ENCODE measurements around the gene GPR108. TPM values are rescaled to one million over a fixed set of nuclear protein-coding genes. Genes with fewer than 3 reads are reported as not detected.

The GPR108 gene
- polyA plus RNA-seq, 6 donors from 2014 or later, result 55.2 to 122 (median 79.5) TPM

DNA sequence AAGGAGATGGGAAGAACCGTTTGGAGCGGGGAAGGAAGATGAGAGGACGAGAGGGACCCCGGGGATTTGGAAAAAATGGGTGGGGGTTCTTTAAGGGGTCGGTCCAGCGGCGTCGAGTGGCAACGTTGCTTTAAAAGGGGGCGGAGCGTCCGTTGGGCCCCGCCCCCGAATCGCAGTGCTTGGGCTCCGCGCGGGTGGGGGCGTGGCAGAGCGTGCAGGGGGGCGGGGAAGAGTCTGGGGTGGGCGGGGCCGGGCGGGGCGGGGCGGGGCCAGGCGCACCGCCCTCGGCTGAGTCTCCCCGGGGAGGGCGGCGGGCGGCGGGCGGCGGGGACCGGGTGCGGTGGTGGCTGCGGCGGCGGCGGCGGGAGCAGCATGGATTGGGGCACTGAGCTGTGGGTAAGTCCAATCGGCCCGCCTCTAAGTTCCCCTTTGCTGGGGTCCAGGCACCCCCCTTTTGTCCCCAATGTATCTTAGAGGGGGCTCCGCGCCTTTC, 2.1 kb upstream of the GPR108 start, which contains the start of gene TRIP10:
Gene TRIP10, plus strand, starts transcription at position 291 of the 493 bp plus-strand sequence. Its CDS starts 82 bp downstream, at position 373.
- Mint-ChIP-seq H3K4me1 (peaks cover 22 to 44% (median 41%) of the 10 kb centered on the region in 3 donors), H3K27ac (peak within 1 kb of the TSS; percentile 92 to 98 (median 94)), H3K27me3 (no peaks in the 10 kb centered on the region), H3K4me3 (peak within 1 kb of the TSS; percentile 89 to 98 (median 96)), H3K36me3 (peaks cover 7 to 10% of the 10 kb centered on the region in 2 donors), H3K9me3 (no peaks in the 10 kb centered on the region)
- ATAC-seq (ENCODE audit: low read depth in 2 of 2) (peak in 1 of 2 donors; percentile 2), DNase-seq (peak; percentile 78)

- no peak for DNase-seq
- Mint-ChIP-seq H3K27me3 (no peaks in the 10 kb centered on the region), H3K4me3 (peak overlapping the region; percentile 89 to 98 (median 96)), H3K36me3 (peaks cover 2 to 4% of the 10 kb centered on the region in 2 donors), H3K27ac (peak overlapping the region; percentile 92 to 98 (median 94)), H3K4me1 (peaks cover 20 to 44% (median 41%) of the 10 kb centered on the region in 3 donors), H3K9me3 (no peaks in the 10 kb centered on the region)
- ATAC-seq (ENCODE audit: low read depth in 2 of 2), result no peak
Measured at GRCh38 chr19:6738787-6739389, 1.5 kb upstream of the GPR108 start.

DNA sequence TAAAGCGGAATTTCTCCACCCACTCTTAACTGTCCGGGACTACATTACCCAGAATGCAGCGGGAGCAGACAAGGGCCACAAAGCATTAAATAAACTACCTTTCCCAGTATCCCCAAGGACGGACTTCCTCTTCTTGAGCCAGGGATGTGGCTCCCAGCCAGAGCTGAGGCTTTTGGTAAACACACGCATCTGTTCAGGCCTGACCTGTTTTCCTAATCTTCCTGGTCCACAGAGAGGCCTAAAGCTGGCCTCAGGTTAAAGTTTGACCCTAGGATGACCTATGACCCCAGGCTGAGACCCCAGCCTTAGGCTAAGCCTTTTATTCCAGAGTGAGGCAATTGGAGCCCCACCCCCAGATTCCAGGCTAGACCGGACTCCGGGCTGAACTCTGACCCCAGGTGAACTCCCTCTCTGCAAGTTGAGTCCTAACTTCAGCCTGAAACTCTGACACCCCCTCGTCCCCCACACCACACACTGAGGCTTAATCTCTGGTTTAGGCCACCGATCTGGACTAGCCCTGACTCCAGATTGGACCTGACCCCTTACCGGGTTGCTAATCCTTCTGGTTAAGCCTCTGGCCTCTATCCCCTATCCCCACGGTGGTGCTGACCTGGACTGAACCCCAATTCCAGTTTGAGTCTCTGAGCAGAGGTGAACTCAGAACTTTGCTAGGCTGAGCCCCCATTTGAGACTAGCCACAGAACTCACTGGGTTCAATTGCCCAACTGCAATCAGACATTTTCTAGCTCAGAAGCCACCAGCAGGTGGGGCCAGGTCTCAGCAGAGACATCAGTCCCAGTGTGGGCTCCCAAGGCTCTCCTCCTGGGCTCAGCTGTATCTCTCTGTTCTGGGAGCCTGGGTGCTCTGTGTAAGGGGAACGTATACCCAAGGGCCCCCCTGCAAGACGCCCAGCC, 750 bp upstream of the GPR108 start:
- Mint-ChIP-seq H3K27ac (peak overlapping the region; percentile 93 to 99 (median 98)), H3K9me3 (no peaks in the 10 kb centered on the region), H3K4me3 (peak overlapping the region; percentile 89 to 99 (median 98)), H3K4me1 (peaks cover 20 to 44% (median 41%) of the 10 kb centered on the region in 3 donors), H3K36me3 (no peaks in the 10 kb centered on the region), H3K27me3 (no peaks in the 10 kb centered on the region)
- DNase-seq (peak; percentile 67), ATAC-seq (ENCODE audit: low read depth in 2 of 2) (no peak)

DNA sequence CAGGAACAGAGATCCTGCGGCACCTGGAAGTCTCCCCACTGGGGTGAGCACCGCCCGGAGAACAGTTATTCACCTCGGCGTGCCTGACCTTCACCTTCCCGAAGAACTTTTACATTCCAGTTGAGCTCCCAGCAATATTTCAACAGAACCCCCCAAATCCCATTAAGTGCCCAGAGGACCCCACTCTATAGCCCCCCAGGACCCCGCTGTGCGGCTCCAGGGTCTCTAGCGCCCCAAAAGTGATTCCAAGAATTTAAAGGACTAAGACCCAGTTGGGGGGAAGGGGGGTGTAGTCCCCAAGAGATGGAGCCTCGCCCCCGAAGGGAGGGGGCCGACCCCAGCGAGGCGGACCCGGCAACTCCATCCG, 480 bp downstream of the GPR108 start:
- no peaks in the 10 kb centered on the region for H3K9me3 Mint-ChIP-seq
- H3K27ac Mint-ChIP-seq, result peak overlapping the region; percentile 78 to 98 (median 96)
- DNase-seq (no peak), ATAC-seq (ENCODE audit: low read depth in 2 of 2) (no peak)
- H3K4me3 Mint-ChIP-seq, result peak overlapping the region; percentile 89 to 99 (median 98)
- peaks cover 22 to 47% (median 41%) of the 10 kb centered on the region in 3 donors for H3K4me1 Mint-ChIP-seq
- H3K36me3 Mint-ChIP-seq, result peaks cover 0 to 9% of the 10 kb centered on the region in 2 donors
- no peaks in the 10 kb centered on the region for H3K27me3 Mint-ChIP-seq

GRCh38 chr19:6736169-6736916, 1.0 kb downstream of the GPR108 start:
- no peaks in the 10 kb centered on the region for H3K27me3 Mint-ChIP-seq
- H3K4me3 Mint-ChIP-seq, result peak overlapping the region; percentile 89 to 99 (median 98)
- peak overlapping the region; percentile 78 to 98 (median 96) for H3K27ac Mint-ChIP-seq
- peaks cover 22 to 41% (median 40%) of the 10 kb centered on the region in 3 donors for H3K4me1 Mint-ChIP-seq
- DNase-seq (peak; percentile 60), ATAC-seq (ENCODE audit: low read depth in 2 of 2) (peak; percentile 5 to 9)
- H3K36me3 Mint-ChIP-seq, result peaks cover 0 to 9% of the 10 kb centered on the region in 2 donors
- H3K9me3 Mint-ChIP-seq, result no peaks in the 10 kb centered on the region

DNA sequence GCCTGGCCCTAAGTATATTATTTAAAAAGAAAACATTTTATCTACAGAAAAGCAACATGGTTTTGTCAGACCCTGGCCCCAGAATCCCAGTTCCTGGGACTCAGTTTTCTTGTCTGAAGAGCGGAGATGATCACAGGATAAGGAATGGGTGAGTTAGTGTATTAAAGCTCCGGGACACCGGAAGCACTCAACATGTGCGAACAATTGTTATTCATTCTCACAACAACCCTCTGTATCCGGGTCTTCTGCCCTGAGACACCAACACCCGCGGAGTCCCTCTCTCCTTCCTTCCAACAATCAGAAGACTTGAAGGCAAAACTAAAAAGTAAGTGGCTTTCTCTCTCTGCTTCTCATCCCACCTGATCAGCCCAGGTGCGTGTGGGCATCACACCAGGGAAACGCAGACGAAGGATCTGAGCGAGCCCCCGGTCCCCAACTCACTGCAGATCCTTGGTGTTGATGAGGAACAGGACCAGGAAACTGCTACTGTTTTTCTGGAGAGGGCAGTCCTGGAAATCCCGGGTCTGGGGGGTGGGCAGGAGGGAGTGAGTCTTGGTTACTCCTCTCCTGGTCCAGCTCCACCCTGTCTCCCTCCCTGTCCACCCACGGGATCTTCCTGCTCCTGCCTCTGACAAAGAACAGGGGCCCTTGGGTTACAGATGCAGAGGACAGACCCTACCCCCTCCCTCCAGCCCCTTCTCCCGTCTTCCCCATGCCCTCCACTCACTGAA, 2.0 kb downstream of the GPR108 start:
- ATAC-seq (ENCODE audit: low read depth in 2 of 2), result no peak
- Mint-ChIP-seq H3K27ac (peak overlapping the region in 3 of 6 donors; percentile 20 to 93 (median 42)), H3K9me3 (no peaks in the 10 kb centered on the region), H3K27me3 (no peaks in the 10 kb centered on the region), H3K4me3 (peak overlapping the region in 2 of 8 donors; percentile 89 to 98), H3K36me3 (peaks cover 0 to 9% of the 10 kb centered on the region in 2 donors), H3K4me1 (peaks cover 22 to 36% (median 32%) of the 10 kb centered on the region in 3 donors)
- DNase-seq, result no peak

DNA sequence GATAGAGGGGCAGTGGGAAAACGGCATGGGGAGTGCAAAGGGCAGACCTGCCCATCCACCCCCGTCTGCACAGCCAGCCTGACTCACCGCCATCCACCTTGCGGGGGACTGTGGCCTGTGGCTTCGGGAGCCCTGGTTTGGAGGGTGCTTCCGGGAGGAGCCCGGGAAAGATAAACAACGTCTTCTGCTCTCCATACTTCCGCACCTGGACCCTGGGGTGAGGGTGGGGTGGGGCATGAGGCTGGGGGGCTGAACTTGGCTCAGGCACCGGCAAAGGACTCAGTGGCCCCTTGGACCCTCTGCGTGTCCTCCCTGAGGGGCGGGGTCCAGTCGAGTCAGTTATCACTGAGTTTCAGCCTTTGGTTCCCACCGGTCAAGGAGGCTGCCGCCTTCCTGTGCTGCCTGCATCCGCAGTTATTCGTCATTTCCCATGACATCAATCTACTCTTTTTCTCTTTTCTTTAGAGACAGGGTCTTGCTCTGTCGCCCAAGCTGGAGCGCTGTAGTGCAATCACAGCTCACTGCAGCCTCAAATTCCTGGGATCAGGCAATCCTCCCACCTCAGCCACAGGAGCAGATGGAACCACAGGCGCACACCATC, 3.2 kb downstream of the GPR108 start:
- ATAC-seq (ENCODE audit: low read depth in 2 of 2), result no peak
- Mint-ChIP-seq H3K27me3 (no peaks in the 10 kb centered on the region), H3K4me1 (peaks cover 24 to 43% (median 32%) of the 10 kb centered on the region in 3 donors), H3K9me3 (no peaks in the 10 kb centered on the region), H3K27ac (peak overlapping the region in 2 of 6 donors; percentile 33 to 93), H3K4me3 (peak overlapping the region in 1 of 8 donors; percentile 21), H3K36me3 (peaks cover 0 to 9% of the 10 kb centered on the region in 2 donors)
- DNase-seq, result no peak

DNA sequence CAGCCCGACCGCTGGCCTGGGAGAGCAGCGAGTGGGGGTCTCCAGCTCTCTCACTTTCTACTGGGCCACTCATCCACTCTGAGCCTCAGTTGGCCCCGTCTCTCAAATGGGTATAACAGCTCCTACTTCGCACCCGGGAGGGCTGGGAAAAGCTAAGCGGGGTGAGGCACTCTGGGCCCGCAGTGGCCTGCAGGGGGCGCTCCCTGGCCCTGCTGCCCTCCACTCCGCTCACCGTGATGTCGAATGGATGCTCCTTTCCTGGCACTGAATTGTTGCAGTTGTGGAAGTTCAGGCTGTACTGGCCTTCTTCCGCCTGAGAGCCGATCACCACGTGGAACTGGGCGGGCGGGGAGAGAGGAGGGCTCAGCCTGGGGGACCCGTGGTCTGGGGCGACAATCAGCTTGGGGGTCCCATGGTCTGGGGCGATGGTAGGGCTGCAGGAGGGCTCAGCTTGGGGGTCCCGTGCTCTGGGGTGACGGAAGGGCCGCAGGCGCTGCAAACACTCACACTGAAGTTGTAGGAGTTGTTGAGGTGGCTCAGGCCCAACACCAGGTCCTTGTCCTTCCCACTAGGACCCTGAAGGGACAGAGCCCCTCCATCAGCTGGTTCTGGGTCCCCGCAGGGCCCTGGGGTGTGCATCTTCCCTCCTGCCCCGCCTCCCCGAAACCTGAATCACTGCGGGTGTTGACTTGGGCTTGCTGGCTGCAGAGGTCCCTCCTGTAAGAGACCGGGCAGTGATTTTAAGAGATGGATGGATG, 3.9 kb downstream of the GPR108 start:
- peaks cover 0 to 9% of the 10 kb centered on the region in 2 donors for H3K36me3 Mint-ChIP-seq
- H3K9me3 Mint-ChIP-seq, result no peaks in the 10 kb centered on the region
- no peak overlapping the region for H3K27ac Mint-ChIP-seq
- ATAC-seq (ENCODE audit: low read depth in 2 of 2) (no peak), DNase-seq (no peak)
- H3K27me3 Mint-ChIP-seq, result no peaks in the 10 kb centered on the region
- no peak overlapping the region for H3K4me3 Mint-ChIP-seq
- peaks cover 20 to 43% (median 31%) of the 10 kb centered on the region in 3 donors for H3K4me1 Mint-ChIP-seq

DNA sequence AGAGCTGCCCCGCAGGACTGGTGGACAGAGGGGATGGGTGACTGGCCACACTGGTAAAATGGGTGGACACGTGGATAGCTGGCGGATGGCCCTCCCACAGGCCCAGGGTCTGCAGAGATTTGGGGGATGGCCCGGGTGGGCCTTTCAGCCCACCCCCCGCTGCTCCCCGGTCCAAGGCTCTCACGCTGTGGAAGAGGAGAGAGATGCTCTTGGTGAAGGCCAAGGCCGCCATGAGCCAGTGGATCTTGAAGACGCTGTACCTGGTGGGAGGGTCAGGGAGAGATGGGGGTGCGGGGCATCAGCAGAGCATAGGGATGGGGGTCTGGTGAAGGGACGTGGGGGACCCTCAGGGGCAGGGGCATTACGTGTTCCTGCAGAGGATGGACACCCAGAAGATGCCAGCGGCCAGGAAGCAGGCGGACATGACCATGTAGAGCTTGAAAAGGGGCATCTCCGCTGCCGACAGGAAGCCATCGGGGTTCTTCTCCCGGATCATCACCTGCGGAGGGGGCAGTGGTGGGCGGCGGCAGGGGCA, 4.5 kb downstream of the GPR108 start:
- Mint-ChIP-seq H3K27me3 (no peaks in the 10 kb centered on the region), H3K36me3 (peaks cover 0 to 9% of the 10 kb centered on the region in 2 donors), H3K27ac (peak overlapping the region in 2 of 6 donors; percentile 27 to 91), H3K9me3 (no peaks in the 10 kb centered on the region), H3K4me3 (peak overlapping the region in 1 of 8 donors; percentile 15), H3K4me1 (peaks cover 19 to 43% (median 31%) of the 10 kb centered on the region in 3 donors)
- no peak for DNase-seq
- ATAC-seq (ENCODE audit: low read depth in 2 of 2), result no peak

DNA sequence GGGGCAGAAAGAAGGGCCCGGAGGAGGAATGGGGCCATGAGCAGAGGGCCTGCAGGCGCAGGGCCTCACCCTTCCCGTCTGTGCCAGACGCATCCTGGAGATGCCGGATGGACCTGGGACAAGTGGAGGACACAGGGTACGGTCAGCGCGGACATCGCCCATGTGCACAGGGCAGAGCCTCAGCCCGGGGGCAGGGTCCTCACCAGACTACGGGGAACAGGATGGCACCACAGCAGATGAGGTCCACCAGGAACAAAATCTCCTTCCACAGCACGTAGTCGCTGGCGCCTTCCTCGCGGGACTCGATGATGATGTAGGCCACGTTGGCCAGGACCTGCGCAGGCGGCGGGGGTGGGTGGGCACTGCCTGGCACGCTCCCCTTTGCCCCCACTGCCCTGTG, 5.6 kb downstream of the GPR108 start:
- peaks cover 0 to 9% of the 10 kb centered on the region in 2 donors for H3K36me3 Mint-ChIP-seq
- DNase-seq (no peak), ATAC-seq (ENCODE audit: low read depth in 2 of 2) (no peak)
- no peaks in the 10 kb centered on the region for H3K27me3 Mint-ChIP-seq
- H3K9me3 Mint-ChIP-seq, result no peaks in the 10 kb centered on the region
- H3K4me1 Mint-ChIP-seq, result peaks cover 19 to 42% (median 30%) of the 10 kb centered on the region in 3 donors
- no peak overlapping the region for H3K4me3 Mint-ChIP-seq
- H3K27ac Mint-ChIP-seq, result no peak overlapping the region

DNA sequence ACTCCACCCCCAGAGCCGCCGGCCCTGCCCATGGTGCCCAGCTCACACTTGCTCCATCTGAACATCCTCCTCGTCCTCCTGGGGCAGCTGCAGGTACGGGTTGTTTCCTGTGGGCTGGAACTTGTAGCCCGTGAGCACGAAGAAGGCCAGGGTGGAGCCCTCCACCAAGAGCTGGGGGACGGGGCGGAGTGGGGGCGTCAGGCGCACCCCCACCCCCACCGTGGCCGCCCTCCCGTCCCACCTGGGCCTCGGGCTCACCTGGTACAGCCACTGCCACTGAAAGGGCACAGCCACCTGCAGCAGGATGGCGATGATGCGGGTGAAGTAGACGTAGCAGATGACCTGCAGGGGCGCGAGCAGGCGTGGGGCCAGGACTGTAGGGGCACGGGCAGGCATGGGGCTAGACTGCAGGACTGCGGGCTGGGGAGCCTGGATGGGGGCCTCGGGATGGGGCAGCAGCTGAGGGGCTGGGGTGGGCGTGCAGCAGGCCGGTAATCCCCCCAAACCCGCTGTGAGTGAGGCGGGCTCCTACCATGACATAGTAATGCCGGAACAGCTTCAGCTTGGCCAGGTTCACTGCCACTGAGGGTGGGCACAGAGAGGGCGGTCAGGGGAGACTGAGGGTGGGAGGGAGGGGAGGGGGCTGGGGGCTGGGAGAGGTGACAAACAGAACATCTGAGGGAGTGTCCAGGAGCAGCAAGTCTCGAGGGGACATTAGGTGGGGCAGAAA, 6.3 kb downstream of the GPR108 start:
- Mint-ChIP-seq H3K4me1 (peaks cover 17 to 35% (median 24%) of the 10 kb centered on the region in 3 donors), H3K9me3 (no peaks in the 10 kb centered on the region), H3K36me3 (peaks cover 0 to 9% of the 10 kb centered on the region in 2 donors), H3K4me3 (no peak overlapping the region), H3K27me3 (no peaks in the 10 kb centered on the region), H3K27ac (no peak overlapping the region)
- DNase-seq (no peak), ATAC-seq (ENCODE audit: low read depth in 2 of 2) (no peak)

Measured in naive B cell (primary cell).